LNCaP clone FGC (cell line): Measurements from ENCODE around the gene SLU7.

ENCODE experiments used
- DNase-seq: peaks from one replicate; pipeline ENCODE4 v3.0.0-alpha.2; 2011; ENCODE audit warnings: low read depth
- H3K4me3 ChIP-seq: 2 replicates; pipeline ENCODE4 v1.5.1; 2011; ENCODE audit warnings: mild to moderate bottlenecking, low read depth, low read length, control low read depth
- TF ChIP-seq, protein P1 (sequence below): IDR thresholded peaks from 2 replicates; pipeline ENCODE4 v1.5.1; 2012; ENCODE audit warnings: mild to moderate bottlenecking; ENCODE audit not compliant: control insufficient read depth, insufficient read depth; ENCODE audit errors: extremely low read depth

Gene SLU7

DNA sequence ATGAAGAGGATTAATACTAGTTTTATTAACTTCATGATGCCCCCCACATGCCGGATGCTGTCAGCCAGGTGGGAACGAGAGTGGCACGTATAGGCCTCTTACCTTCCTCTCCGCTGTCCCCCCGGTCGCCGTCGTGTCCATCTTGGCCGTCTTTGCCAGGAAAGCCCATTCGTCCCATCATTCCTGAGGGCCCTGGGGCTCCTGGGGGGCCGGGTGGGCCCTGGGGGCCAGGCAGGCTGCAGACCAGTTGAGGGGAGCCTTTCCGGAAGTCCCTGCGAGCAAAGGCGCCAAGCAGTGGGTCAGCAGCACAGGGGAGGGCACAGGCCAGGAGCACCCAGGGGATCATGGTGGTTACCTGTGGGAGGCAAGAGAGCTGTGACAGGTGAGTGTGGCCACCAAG, 64.2 kb downstream of the SLU7 start:
- H3K4me3 ChIP-seq: no peak overlapping the region
- no peak for DNase-seq
- TF ChIP-seq, protein P1, sequence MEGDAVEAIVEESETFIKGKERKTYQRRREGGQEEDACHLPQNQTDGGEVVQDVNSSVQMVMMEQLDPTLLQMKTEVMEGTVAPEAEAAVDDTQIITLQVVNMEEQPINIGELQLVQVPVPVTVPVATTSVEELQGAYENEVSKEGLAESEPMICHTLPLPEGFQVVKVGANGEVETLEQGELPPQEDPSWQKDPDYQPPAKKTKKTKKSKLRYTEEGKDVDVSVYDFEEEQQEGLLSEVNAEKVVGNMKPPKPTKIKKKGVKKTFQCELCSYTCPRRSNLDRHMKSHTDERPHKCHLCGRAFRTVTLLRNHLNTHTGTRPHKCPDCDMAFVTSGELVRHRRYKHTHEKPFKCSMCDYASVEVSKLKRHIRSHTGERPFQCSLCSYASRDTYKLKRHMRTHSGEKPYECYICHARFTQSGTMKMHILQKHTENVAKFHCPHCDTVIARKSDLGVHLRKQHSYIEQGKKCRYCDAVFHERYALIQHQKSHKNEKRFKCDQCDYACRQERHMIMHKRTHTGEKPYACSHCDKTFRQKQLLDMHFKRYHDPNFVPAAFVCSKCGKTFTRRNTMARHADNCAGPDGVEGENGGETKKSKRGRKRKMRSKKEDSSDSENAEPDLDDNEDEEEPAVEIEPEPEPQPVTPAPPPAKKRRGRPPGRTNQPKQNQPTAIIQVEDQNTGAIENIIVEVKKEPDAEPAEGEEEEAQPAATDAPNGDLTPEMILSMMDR: no peak

DNA sequence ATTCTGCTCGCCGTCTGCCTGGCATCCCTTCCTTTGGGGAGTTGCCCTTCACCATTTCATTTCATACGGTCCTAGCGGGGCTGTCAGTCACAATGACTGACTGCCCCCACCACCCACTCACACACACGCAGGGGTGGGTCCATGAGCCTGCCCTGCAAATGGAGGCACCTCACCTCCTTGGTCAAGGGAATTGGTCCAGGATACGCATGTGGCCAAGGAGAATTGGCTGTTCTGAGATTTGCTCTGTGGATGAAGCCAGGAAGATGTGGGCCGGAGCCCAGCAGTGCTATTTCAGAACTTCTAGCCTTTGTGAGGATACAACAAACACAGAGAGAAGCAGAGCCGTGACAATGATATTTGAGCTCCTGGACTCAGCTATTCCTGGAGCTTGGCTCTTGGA, 65.5 kb downstream of the SLU7 start:
- TF ChIP-seq, protein P1: no peak
- no peak overlapping the region for H3K4me3 ChIP-seq
- DNase-seq: no peak

DNA sequence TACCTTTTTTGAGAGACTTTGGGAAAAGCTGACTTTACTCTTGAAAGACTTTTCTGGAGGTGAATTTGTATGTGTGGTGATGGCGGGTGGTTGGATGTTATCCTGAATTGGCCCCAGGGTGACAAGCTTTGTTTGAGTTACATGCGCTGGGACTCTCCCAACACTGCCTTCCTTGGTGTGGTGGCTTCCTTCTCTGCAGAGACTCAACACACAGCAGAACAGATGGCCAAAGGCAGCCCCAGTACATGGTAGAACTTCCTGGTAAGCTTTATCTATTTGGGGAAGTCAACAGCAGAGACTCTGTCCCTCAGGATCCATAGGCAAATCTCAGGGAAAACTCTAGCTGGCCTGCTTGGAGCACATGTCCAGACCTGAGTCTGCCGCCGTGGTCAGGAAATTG, 66.6 kb downstream of the SLU7 start:
- no peak for DNase-seq
- TF ChIP-seq, protein P1: no peak
- no peak overlapping the region for H3K4me3 ChIP-seq
